ENCODE data around the gene NPR2.

- TF ChIP-seq POLR2A (IDR thresholded peaks at IDR 0.05; ENCODE audit: low read length) (no peak), GATA1 (IDR thresholded peaks at IDR 0.05; ENCODE audit: low read depth, low read length) (no peak)
These were observed 19.4 kb upstream of the NPR2 start for GRCh38 chr9:35771943-35772342.

Measured in erythroblast (primary cell).